Colonic mucosa (tissue), 4 donors: ENCODE measurements around the gene TNK1. TPM values are rescaled to one million over a fixed set of nuclear protein-coding genes. Genes with fewer than 3 reads are reported as not detected.

Experiments used
- DNase-seq: peaks from one replicate; pipeline ENCODE4 v3.0.0-alpha.2; 2020
- H3K27ac ChIP-seq: fragments of 200-600 bp; one replicate; pipeline ENCODE4 v1.8.0; 2021
- H3K27me3 ChIP-seq: fragments of 200-600 bp; one replicate; pipeline ENCODE4 v1.8.0; 2021
- H3K36me3 ChIP-seq: fragments of 200-600 bp; one replicate; pipeline ENCODE4 v1.8.0; 2021
- H3K4me1 ChIP-seq: fragments of 200-600 bp; one replicate; pipeline ENCODE4 v1.8.0; 2021; ENCODE audit warnings: mild to moderate bottlenecking
- H3K4me3 ChIP-seq: fragments of 200-600 bp; one replicate; pipeline ENCODE4 v1.8.0; 2021
- H3K9ac ChIP-seq, 2 donors: one replicate each; pipeline ENCODE4 v1.7.0; 2013; ENCODE audit warnings: control low read depth in 2 of 2, low read depth in 2 of 2, low read length in 2 of 2
- H3K9me3 ChIP-seq: fragments of 200-600 bp; one replicate; pipeline ENCODE4 v1.8.0; 2021
- CTCF ChIP-seq: fragments of 200-600 bp; IDR thresholded peaks from one replicate; pipeline ENCODE4 v1.8.0; 2022; ENCODE audit warnings: antibody characterized with exemption, mild to moderate bottlenecking
- intact Hi-C: fragments of 100-400 bp; cut with DNase I; formaldehyde crosslinking; loops from one replicate; pipeline ENCODE4 v1.14.1; 2022
- total RNA-seq, 2 donors: library from RNA; stranded (reverse); fragmentation: NEBNext Ultra II Directional in 1 of 2; extraction: Animal tissue kit (Norgen Biotek cat#: 25700) in 1 of 2; gene quantifications; one replicate each; pipeline ENCODE4 v1.2.1, GENCODE V29; 2021
- donor health status: healthy.
- donor health status: DM: no; HTN: no; CAD: no.
- donor health status: DM: no; HTN: no; CAD: no.

TNK1 gene
- total RNA-seq, 2 donors from 2014 or later: 18.0 to 22.6 TPM

- H3K36me3 ChIP-seq: no peaks in the 10 kb centered on the region
- peak overlapping the region; percentile 44 for H3K4me3 ChIP-seq
- TF ChIP-seq CTCF: no peak
- peaks cover 8% of the 10 kb centered on the region for H3K27me3 ChIP-seq
- peak overlapping the region; percentile 32 to 69 for H3K9ac ChIP-seq
- H3K27ac ChIP-seq: peak overlapping the region; percentile 55
- no peak for DNase-seq
- intact Hi-C loops: no loop called here
- H3K9me3 ChIP-seq: no peaks in the 10 kb centered on the region
- H3K4me1 ChIP-seq: peaks cover 5% of the 10 kb centered on the region
Observed at GRCh38 chr17:7405350-7406234, 24.7 kb downstream of the TNK1 start.

- Histone ChIP-seq H3K27me3 (peaks cover 8% of the 10 kb centered on the region), H3K9ac (peak overlapping the region in 1 of 2 donors; percentile 35), H3K36me3 (no peaks in the 10 kb centered on the region), H3K4me3 (no peak overlapping the region), H3K4me1 (peaks cover 5% of the 10 kb centered on the region), H3K27ac (no peak overlapping the region), H3K9me3 (no peaks in the 10 kb centered on the region)
- TF ChIP-seq CTCF: no peak
- DNase-seq: no peak
- intact Hi-C loops: no loop called here
Observed at GRCh38 chr17:7406235-7406825, 25.4 kb downstream of the TNK1 start.

GRCh38 chr17:7407082-7407481 lies 26.2 kb downstream of the TNK1 start:
- intact Hi-C loops: no loop called here

GRCh38 chr17:7407485-7408251 lies 26.8 kb downstream of the TNK1 start, which contains the start of gene NLGN2:
NLGN2 (plus strand) TSS chr17:7407845; CDS start chr17:7408256, 411 bp downstream.
- H3K9ac ChIP-seq: no peak within 1 kb of the TSS
- H3K4me3 ChIP-seq: peak within 1 kb of the TSS; percentile 5
- intact Hi-C loops: no loop called here
- DNase-seq: no peak
- peaks cover 8% of the 10 kb centered on the region for H3K27me3 ChIP-seq
- no peak within 1 kb of the TSS for H3K27ac ChIP-seq
- no peak for TF ChIP-seq CTCF
- H3K36me3 ChIP-seq: no peaks in the 10 kb centered on the region
- no peaks in the 10 kb centered on the region for H3K9me3 ChIP-seq
- H3K4me1 ChIP-seq: peaks cover 4% of the 10 kb centered on the region

More at GRCh38 chr17:7407082-7407481, 26.2 kb downstream of the TNK1 start:
- Histone ChIP-seq H3K4me1 (peaks cover 5% of the 10 kb centered on the region), H3K9ac (no peak overlapping the region), H3K4me3 (no peak overlapping the region), H3K9me3 (no peaks in the 10 kb centered on the region), H3K27ac (no peak overlapping the region), H3K36me3 (no peaks in the 10 kb centered on the region), H3K27me3 (peaks cover 8% of the 10 kb centered on the region)
- no peak for TF ChIP-seq CTCF
- DNase-seq: no peak

DNA sequence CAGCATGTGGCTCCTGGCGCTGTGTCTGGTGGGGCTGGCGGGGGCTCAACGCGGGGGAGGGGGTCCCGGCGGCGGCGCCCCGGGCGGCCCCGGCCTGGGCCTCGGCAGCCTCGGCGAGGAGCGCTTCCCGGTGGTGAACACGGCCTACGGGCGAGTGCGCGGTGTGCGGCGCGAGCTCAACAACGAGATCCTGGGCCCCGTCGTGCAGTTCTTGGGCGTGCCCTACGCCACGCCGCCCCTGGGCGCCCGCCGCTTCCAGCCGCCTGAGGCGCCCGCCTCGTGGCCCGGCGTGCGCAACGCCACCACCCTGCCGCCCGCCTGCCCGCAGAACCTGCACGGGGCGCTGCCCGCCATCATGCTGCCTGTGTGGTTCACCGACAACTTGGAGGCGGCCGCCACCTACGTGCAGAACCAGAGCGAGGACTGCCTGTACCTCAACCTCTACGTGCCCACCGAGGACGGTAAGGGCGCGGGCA lies 27.4 kb downstream of the TNK1 start:
- peak overlapping the region; percentile 5 for H3K4me3 ChIP-seq
- TF ChIP-seq CTCF: no peak
- H3K9ac ChIP-seq: no peak overlapping the region
- H3K27ac ChIP-seq: no peak overlapping the region
- no peaks in the 10 kb centered on the region for H3K4me1 ChIP-seq
- no peaks in the 10 kb centered on the region for H3K36me3 ChIP-seq
- DNase-seq: no peak
- intact Hi-C loops: no loop called here
- no peaks in the 10 kb centered on the region for H3K9me3 ChIP-seq
- peaks cover 8% of the 10 kb centered on the region for H3K27me3 ChIP-seq
